WTC11 (cell line): ENCODE measurements around the gene RCC2.
"Not testable (repeated sequence)": the region's sequence is repeated elsewhere in the genome, so short reads cannot be mapped to it uniquely, and the experiment has no call there.

Experiments used
- CTCF ChIP-seq: fragments of 200-600 bp; IDR thresholded peaks from 2 replicates; pipeline ENCODE4 v1.8.0; 2022; ENCODE audit warnings: antibody characterized with exemption
- JUN ChIP-seq: sonication (generic); formaldehyde crosslinking; IDR thresholded peaks from 2 replicates; pipeline ENCODE4 v1.8.0; 2023; ENCODE audit warnings: mild to moderate bottlenecking, missing genetic modification reagents
- MAX ChIP-seq: sonication (generic); formaldehyde crosslinking; IDR thresholded peaks from 2 replicates; pipeline ENCODE4 v1.8.0; 2022; ENCODE audit warnings: mild to moderate bottlenecking, missing genetic modification reagents
- USF1 ChIP-seq: sonication (generic); formaldehyde crosslinking; IDR thresholded peaks from 2 replicates; pipeline ENCODE4 v1.8.0; 2022; ENCODE audit warnings: mild to moderate bottlenecking, missing genetic modification reagents
- USF2 ChIP-seq: sonication (generic); formaldehyde crosslinking; IDR thresholded peaks from 2 replicates; pipeline ENCODE4 v1.8.1; 2023; ENCODE audit warnings: mild to moderate bottlenecking, missing genetic modification reagents, moderate library complexity

- TF ChIP-seq JUN (CRISPR knock-in tag); CTCF; MAX (CRISPR knock-in tag); USF1 (CRISPR knock-in tag); USF2 (CRISPR knock-in tag): not testable (repeated sequence)
Measured at GRCh38 chr1:17474836-17475555, 35.5 kb upstream of the RCC2 start.
